HG02943 (cell line): ENCODE data around the gene SPEG.
"Not testable (repeated sequence)": the region's sequence is repeated elsewhere in the genome, so short reads cannot be mapped to it uniquely, and the experiment has no call there.

ENCODE experiments used
- ATAC-seq: cut with Tn5 transposase; IDR thresholded peaks from one replicate; pipeline ENCODE4 v1.9.1; 2021; ENCODE audit warnings: mild to moderate bottlenecking, low read depth, moderate library complexity; ENCODE audit not compliant: unreplicated experiment

Gene SPEG

DNA sequence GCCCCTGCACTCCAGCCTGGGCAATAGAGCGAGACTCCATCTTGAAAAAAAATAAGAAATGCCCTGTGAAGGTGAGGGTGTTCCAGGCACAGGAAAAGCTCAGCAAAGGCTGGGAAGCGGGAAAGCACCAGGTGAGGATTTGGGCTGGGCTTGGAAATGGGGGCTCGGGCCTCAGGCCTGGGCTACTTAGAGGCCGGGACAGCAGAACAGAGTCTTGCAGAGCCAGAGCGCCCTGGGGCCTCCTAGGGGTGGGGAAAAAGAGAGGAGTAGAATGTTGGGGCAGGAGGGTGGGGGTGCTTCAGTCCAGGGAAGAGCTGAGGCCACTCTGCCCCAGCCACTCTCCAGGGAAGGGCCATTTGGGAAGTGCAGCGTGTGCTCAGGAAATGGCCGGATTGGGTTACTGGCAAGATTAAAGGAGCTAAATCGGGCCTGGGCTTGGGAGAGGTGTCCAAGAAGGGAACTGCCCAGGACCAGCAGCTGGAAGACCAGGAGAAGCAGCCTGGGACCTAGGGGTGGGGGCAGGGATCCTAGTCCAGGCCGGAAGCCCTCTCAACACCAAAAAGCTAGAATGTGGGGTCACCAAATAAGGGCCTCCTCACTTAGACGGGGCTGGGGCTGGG is 30.2 kb upstream of the SPEG start:
- ATAC-seq: no peak

DNA sequence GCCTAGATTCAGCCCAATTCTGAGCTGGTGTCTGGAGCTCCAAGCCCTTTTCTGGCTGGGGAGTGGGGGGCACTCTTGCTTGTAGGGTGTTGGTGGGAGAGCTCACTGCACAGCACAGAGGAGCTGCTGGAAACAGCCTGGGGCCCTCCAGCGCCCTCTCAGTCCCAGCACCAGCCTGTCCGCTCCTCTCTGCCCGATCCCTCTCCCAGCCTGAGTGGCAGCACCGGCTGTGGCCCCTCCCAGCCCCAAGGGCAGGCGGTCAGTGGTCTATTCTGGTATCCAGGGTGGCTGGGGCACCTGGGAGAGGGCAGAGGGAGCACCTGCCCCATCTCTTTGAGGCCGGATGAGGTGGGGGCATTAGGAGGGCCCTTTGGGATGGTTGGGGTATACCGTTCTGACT is 29.7 kb upstream of the SPEG start:
- ATAC-seq: no peak

DNA sequence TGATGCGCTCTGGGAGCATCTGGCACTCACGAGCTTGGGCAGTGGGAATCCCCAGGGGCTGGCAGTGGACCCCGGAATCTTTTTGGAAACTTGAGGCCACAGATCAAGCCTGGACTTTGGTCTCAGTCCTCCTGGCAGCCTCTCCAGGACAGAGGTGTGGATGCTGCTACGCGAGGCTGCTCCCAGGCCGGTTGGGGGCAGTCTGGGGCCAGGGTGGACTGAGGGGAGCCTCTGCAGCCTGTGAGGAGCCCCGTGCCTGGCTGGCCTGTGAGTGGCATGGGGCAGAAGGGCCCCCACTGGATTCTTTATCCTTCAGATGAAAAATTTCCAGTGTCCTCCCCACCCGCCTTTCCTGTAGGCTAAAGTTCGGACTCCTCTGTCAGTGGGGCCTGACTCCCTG is 29.2 kb upstream of the SPEG start:
- ATAC-seq: no peak

DNA sequence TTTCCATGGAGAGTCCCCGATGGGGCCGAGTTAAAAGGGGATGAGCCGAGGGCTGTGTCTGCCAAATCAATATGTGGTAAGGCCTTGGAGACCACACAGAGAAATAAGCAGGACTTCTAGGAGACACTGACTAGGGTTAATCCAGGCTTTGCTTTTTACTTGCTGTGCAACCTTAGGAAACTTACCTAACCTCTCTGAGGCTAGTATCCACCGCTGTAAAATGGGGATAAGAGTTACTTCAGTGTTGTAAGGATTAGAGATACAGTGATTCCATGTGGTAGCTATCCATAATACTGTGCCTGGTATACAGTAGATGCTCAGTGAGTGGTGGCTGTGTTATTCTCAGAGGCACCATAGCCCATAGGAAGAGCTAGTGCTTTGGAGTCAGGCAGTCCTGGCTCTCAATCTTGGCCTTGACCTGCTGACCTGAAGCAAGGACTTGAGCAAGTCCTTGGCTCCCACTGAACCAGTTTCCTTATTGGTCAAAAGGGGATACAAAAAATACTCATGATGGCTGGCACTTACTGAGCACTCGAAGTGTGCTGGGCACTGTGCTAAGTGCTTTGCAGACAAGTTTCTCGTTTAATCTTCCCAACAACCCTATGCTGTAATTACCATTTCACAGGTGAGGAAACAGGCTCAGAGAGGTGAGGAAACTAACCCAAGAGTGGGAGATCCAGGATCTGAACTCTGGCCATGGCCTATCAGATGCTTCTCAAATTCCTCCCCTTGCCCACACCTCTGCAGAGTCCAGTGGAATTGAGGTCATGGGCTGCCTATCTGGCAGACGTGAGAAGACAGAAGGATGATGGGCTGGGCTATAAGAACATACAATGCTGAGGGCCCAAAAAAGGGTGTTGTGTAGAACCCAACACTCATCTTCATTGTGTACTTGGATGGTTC is 28.4 kb upstream of the SPEG start:
- no peak for ATAC-seq

DNA sequence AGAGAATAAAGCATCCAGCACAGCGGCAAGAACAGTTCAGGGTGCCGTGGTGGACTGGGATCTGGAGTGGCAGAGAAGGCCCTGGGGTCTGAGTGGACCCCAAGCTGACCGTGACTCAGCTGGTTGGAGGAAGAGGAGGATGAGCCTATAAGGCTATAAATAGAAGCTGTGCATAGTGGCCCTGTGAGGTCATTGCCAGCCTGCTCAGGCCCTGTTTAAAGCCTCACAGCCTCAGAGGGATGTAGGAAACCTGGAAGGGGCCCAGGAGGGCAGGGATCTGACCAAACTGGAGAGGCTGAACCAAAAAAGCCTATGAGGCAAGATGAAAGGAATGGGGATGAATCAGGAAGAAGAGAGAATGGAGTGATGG is 27.8 kb upstream of the SPEG start:
- no peak for ATAC-seq

DNA sequence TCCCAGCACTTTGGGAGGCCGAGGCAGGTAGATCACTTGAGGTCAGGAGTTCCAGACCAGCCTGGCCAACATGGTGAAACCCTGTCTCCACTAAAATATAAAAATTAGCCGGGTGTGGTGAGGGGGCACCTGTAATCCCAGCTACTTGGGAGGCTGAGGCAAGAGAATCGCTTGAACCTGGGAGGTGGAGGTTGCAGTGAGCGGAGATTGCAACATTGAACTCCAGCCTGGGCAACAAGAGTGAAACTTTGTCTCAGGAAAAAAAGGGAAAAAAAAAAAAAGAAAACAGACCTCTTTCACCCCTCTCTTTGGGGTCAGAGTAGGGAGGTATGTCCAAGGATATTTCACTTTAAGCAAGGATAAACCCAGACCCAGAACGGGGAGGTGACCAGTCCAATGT is 27.3 kb upstream of the SPEG start:
- not testable (repeated sequence) for ATAC-seq

DNA sequence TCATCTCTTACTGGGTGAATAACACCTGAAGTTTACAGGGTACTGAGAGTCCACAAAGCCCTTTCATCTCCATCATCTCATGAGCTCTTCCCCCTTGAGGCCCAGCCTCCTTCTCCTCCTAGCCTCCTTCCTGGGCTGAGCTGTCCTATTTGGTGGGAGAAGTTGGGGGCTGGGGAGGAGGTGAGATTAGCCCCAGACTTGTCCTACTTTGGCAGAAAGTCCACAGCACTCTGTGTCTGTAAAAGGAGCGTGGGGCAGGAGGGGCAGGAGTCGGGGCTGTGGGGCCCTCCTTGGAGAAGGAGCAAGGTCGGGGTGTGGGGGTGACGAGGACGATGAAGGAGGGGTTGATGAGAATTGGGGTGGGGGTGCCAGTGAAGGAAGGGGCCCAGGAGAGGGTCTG is 26.4 kb upstream of the SPEG start:
- ATAC-seq: no peak

DNA sequence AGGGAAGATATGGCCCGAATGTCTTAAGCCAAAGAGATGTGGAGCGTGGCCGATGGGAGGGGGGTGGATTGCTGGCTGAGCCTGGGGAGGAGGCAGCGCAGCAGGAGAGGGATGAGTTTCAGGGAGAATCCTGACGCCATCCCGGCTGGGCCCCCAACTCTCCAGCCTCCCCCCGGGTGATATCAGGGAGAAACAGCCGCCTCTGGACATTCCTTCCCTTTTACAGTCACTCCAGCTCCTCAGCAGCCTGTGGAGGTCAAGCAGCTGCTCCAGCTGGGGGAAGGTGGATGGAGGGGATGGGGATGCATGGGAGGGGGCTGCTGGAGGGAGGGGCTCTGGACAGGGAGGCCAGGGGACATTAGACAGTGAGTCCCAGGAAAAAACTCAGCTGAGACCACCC is 26.0 kb upstream of the SPEG start:
- ATAC-seq: no peak

DNA sequence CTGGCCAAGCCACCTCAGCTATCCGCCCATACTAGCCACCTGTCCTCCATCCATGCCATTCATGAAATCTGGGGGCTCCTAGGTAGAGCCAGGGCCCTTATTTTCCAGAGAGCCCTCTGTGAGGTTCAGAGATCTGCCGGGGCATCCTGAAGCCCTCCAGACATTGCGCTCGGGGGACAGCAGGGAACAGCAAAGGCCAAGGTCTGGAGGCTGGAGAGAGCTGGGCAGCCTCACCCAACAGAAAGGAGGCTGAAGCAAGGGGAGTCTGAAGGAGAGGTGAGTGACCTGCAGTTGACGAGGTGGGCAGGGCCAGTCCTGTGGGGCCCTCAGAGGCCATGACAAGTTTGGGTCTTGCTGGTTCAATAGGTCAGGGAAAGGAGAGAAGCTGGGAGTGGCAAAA is 25.0 kb upstream of the SPEG start:
- ATAC-seq: no peak

DNA sequence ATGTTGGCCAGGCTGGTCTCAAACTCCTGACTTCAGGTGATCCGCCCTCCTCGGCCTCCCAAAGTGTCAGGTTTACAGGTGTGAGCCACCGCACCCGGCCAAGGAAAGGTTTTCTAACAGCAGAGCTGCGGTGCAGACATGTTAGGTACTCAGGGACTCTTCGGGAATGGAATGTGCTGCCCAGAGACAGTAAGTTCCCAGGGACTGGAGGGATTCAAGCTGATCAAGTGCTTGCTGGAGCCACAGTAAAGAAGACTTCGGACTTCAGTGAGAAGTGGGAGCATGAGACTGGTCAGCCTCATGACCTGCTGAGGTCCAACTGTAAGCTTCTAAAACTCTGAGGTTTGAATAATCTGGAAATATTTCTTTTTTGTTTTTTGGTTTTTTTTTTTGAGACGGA is 24.3 kb upstream of the SPEG start:
- ATAC-seq: no peak

DNA sequence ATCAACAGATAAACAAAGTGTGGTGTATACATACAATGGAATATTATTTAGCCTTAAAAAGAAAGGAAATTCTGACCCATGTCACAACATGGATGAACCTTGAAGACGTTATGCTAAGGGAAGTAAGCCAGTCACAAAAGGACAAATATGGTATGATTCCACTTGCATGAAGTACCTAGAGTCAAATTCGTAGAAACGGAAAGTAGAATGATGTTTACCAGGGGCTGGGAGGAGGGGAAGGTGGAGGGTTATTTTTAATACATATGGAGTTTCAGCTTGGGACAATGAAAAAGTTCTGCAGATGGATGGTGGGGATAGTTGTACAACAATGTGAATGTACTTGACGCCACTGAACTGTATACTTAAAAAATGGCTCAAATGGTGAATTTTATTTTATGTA is 19.8 kb upstream of the SPEG start:
- ATAC-seq: no peak

DNA sequence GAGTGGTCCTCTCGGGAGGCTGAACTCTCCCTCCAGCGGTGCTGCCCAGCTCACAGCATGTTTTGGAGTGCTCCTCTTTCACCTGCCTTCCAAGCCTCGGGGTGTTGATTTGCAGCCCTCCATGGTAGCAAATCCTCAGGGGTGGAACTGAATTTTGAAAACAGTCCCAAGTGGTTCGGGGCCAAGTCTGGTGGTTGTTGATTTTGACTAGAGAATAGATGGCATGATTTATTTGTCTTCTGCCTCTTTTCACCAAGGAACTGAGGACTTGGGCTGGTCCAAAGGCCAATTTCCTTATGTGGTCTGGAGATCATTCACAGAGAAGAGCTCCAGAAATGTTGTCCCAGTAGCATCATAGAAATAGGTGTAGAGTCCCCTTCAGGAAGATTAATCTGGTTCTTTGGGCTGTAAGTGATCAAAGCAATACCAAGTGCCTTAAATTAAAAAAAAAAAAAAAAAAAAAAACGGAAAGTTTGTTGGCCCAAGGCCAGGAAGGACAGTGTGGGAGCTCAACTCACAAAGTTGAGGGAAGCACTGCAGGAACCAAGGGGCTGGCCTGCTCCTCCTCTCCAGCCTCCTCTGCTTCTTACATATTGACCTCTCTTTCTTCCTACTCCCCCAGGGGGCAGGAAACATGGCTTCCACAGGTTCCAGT is 18.9 kb upstream of the SPEG start:
- no peak for ATAC-seq

DNA sequence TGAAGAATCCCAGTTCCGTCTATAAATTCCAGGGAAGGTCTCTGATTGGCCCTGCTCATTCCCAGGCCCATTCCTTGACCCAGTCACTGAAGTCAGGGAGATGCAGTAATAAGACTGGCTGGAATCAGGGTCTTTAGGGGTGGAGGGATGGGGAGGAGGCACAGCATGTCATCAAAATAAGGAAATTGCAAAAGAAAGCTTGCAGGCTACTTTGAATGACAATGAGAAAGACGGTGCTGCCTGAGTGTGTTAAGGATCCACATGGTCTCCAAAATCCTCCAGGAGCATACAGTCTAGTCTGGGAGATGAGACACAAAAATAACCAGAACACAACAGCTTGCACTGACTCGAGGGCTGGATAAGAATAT is 18.4 kb upstream of the SPEG start:
- ATAC-seq: no peak

DNA sequence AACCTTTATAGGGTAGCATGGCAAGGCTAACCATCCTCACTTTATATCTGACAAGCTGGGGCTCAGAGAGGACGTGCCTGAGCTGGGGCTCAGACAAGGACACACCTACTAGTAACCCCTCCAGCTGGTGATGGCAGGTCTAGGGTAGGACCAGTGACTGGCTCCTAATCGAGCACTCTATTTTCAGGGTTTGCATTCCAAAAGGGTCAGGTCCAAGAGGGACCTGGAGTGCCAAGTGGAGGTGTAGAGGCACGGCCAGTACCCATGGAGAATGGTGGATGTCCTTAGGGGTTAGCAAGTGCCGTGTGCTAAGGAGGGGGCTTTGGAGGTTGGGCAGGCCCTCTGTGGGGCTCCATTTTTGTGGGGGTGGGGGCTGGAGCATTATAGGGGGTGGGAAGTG is 17.7 kb upstream of the SPEG start:
- ATAC-seq: no peak

DNA sequence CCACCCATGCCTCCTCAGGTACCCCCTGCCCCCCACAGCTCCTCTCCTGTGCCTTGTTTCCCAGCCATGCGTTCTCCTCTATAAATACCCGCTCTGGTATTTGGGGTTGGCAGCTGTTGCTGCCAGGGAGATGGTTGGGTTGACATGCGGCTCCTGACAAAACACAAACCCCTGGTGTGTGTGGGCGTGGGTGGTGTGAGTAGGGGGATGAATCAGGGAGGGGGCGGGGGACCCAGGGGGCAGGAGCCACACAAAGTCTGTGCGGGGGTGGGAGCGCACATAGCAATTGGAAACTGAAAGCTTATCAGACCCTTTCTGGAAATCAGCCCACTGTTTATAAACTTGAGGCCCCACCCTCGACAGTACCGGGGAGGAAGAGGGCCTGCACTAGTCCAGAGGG is 17.3 kb upstream of the SPEG start:
- no peak for ATAC-seq

DNA sequence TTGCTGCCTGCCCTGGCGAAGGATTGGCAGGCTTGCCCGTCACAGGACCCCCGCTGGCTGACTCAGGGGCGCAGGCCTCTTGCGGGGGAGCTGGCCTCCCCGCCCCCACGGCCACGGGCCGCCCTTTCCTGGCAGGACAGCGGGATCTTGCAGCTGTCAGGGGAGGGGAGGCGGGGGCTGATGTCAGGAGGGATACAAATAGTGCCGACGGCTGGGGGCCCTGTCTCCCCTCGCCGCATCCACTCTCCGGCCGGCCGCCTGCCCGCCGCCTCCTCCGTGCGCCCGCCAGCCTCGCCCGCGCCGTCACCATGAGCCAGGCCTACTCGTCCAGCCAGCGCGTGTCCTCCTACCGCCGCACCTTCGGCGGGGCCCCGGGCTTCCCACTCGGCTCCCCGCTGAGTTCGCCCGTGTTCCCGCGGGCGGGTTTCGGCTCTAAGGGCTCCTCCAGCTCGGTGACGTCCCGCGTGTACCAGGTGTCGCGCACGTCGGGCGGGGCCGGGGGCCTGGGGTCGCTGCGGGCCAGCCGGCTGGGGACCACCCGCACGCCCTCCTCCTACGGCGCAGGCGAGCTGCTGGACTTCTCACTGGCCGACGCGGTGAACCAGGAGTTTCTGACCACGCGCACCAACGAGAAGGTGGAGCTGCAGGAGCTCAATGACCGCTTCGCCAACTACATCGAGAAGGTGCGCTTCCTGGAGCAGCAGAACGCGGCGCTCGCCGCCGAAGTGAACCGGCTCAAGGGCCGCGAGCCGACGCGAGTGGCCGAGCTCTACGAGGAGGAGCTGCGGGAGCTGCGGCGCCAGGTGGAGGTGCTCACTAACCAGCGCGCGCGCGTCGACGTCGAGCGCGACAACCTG is 16.3 kb upstream of the SPEG start, which contains the start of gene DES:
Gene DES, plus strand, starts transcription at position 223 of the 857 bp plus-strand sequence. Its CDS starts 86 bp downstream, at position 309.
- no peak for ATAC-seq

DNA sequence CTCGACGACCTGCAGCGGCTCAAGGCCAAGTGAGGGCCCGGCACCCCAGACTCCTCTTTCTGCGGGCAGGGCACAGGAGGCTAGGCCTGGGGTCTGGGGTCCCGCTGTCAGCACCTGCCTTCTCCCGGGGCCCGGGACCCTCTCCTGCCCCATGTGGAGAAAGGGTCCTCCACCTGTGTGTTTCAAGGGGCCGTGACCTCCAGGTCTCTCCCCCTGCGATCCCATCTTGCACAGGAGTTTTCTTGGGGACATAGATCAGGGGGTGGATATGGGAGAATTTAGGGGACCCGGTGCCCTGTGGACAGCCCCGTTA is 15.7 kb upstream of the SPEG start:
- no peak for ATAC-seq

DNA sequence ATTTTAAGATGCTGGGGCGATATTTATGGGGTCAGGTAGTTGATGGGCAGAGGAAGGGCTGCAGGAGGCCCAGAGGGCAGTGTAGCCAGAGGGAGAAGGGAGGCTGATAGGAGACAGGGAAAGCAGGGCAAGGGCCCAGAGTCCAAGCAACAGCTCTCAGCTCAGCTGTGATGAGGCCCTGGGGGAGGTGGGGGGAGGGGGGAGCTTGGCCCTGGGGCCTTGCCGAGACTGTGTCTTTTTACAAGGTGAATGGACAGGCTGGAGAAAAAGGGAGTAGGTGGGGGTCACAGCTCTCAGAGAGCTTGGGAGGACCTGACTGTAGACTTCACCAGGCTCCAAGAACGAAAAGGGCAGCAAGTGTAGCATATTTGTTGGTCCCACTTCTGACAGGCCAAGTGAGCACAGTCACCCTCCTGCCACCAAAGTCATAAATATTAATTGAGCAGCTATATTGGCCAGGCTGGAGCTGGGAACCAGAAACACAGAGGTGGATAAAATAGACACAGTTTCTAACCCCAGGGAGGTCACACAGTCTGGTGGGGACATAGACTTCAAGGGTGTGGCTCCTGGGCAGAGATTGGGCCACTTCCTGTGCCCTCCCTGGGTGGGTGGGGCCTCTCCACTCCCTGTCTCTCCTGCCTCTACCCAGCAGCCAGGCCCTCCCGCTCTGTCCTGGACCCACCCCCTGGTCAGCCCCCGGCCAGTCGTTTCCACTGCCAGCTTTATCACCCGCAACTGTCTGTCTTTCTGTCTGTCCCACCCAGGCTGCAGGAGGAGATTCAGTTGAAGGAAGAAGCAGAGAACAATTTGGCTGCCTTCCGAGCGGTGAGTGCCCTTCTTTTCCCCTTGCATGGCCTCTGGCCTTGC is 15.1 kb upstream of the SPEG start:
- ATAC-seq: no peak

DNA sequence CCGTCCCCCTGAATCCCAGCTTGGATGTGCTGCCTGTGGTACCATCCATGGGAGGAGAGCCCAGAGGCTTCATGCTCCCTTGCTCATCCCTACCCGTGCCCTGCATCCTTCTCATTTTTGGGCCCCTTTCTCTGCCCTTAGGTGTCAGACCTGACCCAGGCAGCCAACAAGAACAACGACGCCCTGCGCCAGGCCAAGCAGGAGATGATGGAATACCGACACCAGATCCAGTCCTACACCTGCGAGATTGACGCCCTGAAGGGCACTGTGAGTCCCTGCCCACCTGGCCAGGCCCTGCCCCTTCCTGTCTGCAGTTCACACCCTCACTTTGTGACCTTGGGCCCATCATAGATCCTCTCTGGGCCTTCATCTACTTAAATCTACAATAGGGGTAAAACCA is 14.0 kb upstream of the SPEG start:
- ATAC-seq: no peak

DNA sequence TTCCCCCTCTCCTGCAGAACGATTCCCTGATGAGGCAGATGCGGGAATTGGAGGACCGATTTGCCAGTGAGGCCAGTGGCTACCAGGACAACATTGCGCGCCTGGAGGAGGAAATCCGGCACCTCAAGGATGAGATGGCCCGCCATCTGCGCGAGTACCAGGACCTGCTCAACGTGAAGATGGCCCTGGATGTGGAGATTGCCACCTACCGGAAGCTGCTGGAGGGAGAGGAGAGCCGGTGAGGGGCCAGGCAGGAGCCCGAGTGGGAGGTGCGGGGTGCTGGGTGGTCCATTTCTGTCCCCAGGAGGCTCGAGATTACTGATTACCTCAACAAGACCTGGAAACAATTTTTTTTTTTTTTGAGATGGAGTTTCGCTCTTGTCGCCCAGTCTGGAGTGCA is 13.3 kb upstream of the SPEG start:
- no peak for ATAC-seq
